Liver (tissue), 2 donors: Measurements from ENCODE around the gene SLC6A16.

Experiments used
- REST ChIP-seq: IDR thresholded peaks from 2 replicates; pipeline ENCODE4 v1.6.1; 2016; ENCODE audit warnings: antibody characterized with exemption, mild to moderate bottlenecking
- SP1 ChIP-seq: IDR thresholded peaks from 2 replicates; pipeline ENCODE4 v1.6.1; 2018; ENCODE audit warnings: antibody characterized with exemption, mild to moderate bottlenecking
- donor health status: healthy.

- no peak for TF ChIP-seq SP1
- no peak for TF ChIP-seq REST
Measured at GRCh38 chr19:49347835-49348234, 22.8 kb upstream of the SLC6A16 start.
